ENCODE data around the gene UBE2J2.

DNA sequence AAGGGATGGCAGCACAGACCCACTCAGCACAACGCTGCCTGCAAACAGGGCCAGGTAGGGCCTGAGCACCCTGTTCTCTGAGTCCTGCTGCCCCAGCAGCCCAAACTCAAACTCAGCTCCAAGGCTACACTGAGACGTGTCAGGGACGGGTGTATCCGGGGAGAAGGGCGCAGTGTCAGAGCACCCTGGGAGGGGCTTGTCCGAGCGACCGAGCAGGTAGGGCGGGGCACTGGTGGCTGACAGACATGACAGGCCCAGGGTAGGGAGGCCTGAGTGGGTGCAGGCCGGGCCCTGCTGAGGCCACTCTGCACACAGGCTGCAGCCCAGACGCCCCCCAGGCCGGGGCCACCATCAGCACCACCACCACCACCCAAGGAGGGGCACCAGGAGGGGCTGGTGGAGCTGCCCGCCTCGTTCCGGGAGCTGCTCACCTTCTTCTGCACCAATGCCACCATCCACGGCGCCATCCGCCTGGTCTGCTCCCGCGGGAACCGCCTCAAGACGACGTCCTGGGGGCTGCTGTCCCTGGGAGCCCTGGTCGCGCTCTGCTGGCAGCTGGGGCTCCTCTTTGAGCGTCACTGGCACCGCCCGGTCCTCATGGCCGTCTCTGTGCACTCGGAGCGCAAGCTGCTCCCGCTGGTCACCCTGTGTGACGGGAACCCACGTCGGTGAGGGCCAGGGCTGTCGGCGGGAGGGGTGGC lies 12.1 kb upstream of the UBE2J2 start:
- no peak for TF ChIP-seq CTCF (IDR thresholded peaks at IDR 0.05; ENCODE audit: borderline replicate concordance, extremely low read depth, low read length, poor library complexity, severe bottlenecking)
- no peak for TF ChIP-seq EZH2 (IDR thresholded peaks at IDR 0.05; ENCODE audit: borderline replicate concordance, low read depth, low read length, severe bottlenecking)

Measured in DND-41 (cell line).